ENCODE measurements around the gene COA5.

- TF ChIP-seq POLR2A (IDR thresholded peaks at IDR 0.05; ENCODE audit: extremely low read depth, insufficient read length) = no peak
- no peak for TF ChIP-seq CTCF (IDR thresholded peaks at IDR 0.05; ENCODE audit: low read depth, low read length)
- TF ChIP-seq, protein P1, sequence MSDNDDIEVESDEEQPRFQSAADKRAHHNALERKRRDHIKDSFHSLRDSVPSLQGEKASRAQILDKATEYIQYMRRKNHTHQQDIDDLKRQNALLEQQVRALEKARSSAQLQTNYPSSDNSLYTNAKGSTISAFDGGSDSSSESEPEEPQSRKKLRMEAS (IDR thresholded peaks at IDR 0.05; ENCODE audit: low read depth, low read length) = no peak
Measured at GRCh38 chr2:98598781-98599428, 9.4 kb downstream of the COA5 start.
